PC-9 (cell line): ENCODE data around the gene COMMD1. TPM values are rescaled to one million over a fixed set of nuclear protein-coding genes. Genes with fewer than 3 reads are reported as not detected.

Source experiments
- BruUV-seq: library from RNA; stranded (reverse); fragments of 400-500 nt; replicated peaks from 2 replicates; lab custom pipeline; 2021; lab: Mats Ljungman, UMichigan
- CTCF ChIA-PET: fragments of 300-600 bp; sonication (Branson Sonifier 250); formaldehyde crosslinking; loops from one replicate; lab custom pipeline; 2022; ENCODE audit warnings: antibody characterized with exemption; lab: Charles Lee
- POLR2A ChIA-PET: fragments of 300-600 bp; sonication (Branson Sonifier 250); formaldehyde crosslinking; loops from one replicate; lab custom pipeline; 2022; ENCODE audit warnings: antibody characterized with exemption; ENCODE audit not compliant: unreplicated experiment; lab: Charles Lee
- DNase-seq, 2 experiments: peaks; one replicate each; pipeline versions ENCODE4 v3.0.0 to v3.0.0-alpha.2; 2015 to 2022; ENCODE audit warnings: mixed read lengths in 1 of 2
- H2AFZ ChIP-seq: fragments of 200-600 bp; sonication (generic); 2 replicates; pipeline ENCODE4 v1.8.1; 2017; ENCODE audit warnings: antibody characterized with exemption
- H3F3A ChIP-seq: fragments of 200-600 bp; sonication (generic); 2 replicates; pipeline ENCODE4 v1.8.1; 2017; ENCODE audit warnings: antibody characterized with exemption, mild to moderate bottlenecking, low read depth; ENCODE audit not compliant: insufficient read depth
- H3K27ac ChIP-seq: fragments of 200-600 bp; sonication (generic); 2 replicates; pipeline ENCODE4 v1.6.1; 2016; ENCODE audit warnings: mixed run types
- H3K27me3 ChIP-seq: fragments of 200-600 bp; sonication (generic); 2 replicates; pipeline ENCODE4 v1.6.1; 2016; ENCODE audit warnings: low read depth, mixed run types; ENCODE audit not compliant: insufficient read depth
- H3K36me3 ChIP-seq: fragments of 200-600 bp; sonication (generic); 2 replicates; pipeline ENCODE4 v1.6.1; 2016; ENCODE audit warnings: low read depth, mixed run types
- H3K4me1 ChIP-seq: fragments of 200-600 bp; sonication (generic); replicated peaks from 2 replicates; pipeline ENCODE4 v1.6.1; 2016; ENCODE audit warnings: mixed run types; ENCODE audit not compliant: insufficient read depth
- H3K4me2 ChIP-seq: fragments of 200-600 bp; sonication (generic); 2 replicates; pipeline ENCODE4 v1.6.1; 2017; ENCODE audit warnings: mixed run types
- H3K4me3 ChIP-seq: fragments of 200-600 bp; sonication (generic); 2 replicates; pipeline ENCODE4 v1.6.1; 2016; ENCODE audit warnings: mixed run types
- H3K79me2 ChIP-seq: fragments of 200-600 bp; sonication (generic); 2 replicates; pipeline ENCODE4 v1.6.1; 2017; ENCODE audit warnings: low read depth, mixed run types
- H3K9me2 ChIP-seq: fragments of 200-600 bp; sonication (generic); 2 replicates; pipeline ENCODE4 v1.8.1; 2017; ENCODE audit warnings: mild to moderate bottlenecking; ENCODE audit not compliant: insufficient read depth
- H3K9me3 ChIP-seq: fragments of 200-600 bp; sonication (generic); 2 replicates; pipeline ENCODE4 v1.8.1; 2016; ENCODE audit warnings: low read depth; ENCODE audit not compliant: insufficient read depth
- H4K20me1 ChIP-seq: fragments of 200-600 bp; sonication (generic); 2 replicates; pipeline ENCODE4 v1.8.1; 2017; ENCODE audit not compliant: insufficient read depth
- CTCF ChIP-seq: fragments of 200-600 bp; sonication (generic); conservative IDR thresholded peaks from 2 replicates; pipeline ENCODE4 v1.6.1; 2017; ENCODE audit warnings: mixed run types, antibody characterized with exemption, mild to moderate bottlenecking, moderate library complexity
- EZH2 ChIP-seq: fragments of 200-600 bp; sonication (generic); IDR thresholded peaks from 2 replicates; pipeline ENCODE4 v1.8.0; 2017; ENCODE audit warnings: antibody characterized with exemption, low read depth
- intact Hi-C: fragments of 100-400 bp; cut with micrococcal nuclease; formaldehyde crosslinking; loops from one replicate; pipeline ENCODE4 v1.10.0; 2022; ENCODE audit not compliant: unreplicated experiment
- total RNA-seq: library from RNA; stranded (reverse); gene quantifications from 2 replicates; pipeline ENCODE4 v1.2.3, GENCODE V29; 2021

Gene COMMD1
- total RNA-seq, 1 experiment from 2014 or later: 16.3 TPM

GRCh38 chr2:61966087-61966727 lies 60.7 kb downstream of the COMMD1 start:
- Histone ChIP-seq H3K4me1 (no peaks in the 10 kb centered on the region), H3K79me2 (no peaks in the 10 kb centered on the region), H3K36me3 (no peaks in the 10 kb centered on the region), H3K4me2 (no peak overlapping the region), H3K9me3 (no peaks in the 10 kb centered on the region), H3F3A (no peaks in the 10 kb centered on the region), H3K27ac (no peak overlapping the region), H3K4me3 (no peak overlapping the region), H4K20me1 (no peaks in the 10 kb centered on the region), H2AFZ (no peak overlapping the region), H3K27me3 (no peaks in the 10 kb centered on the region), H3K9me2 (peaks cover 3% of the 10 kb centered on the region; the same call in 1 of the 2 replicates)
- ChIA-PET CTCF (no interaction called here), POLR2A (no interaction called here)
- TF ChIP-seq CTCF (no peak), EZH2 (no peak)
- intact Hi-C loops: no loop called here
- no peak for DNase-seq
- no TSS peak for BruUV-seq

GRCh38 chr2:61967262-61967661 lies 61.8 kb downstream of the COMMD1 start:
- no TSS peak for BruUV-seq
- peaks cover 3% of the 10 kb centered on the region; the same call in 1 of the 2 replicates for H3K9me2 ChIP-seq
- no peak overlapping the region for H3K27ac ChIP-seq
- H3K4me2 ChIP-seq: no peak overlapping the region
- H4K20me1 ChIP-seq: no peaks in the 10 kb centered on the region
- no peak overlapping the region for H3K4me3 ChIP-seq
- no peak for DNase-seq
- no peaks in the 10 kb centered on the region for H3K4me1 ChIP-seq
- ChIA-PET POLR2A (no interaction called here), CTCF (no interaction called here)
- H3K36me3 ChIP-seq: no peaks in the 10 kb centered on the region
- H3F3A ChIP-seq: no peaks in the 10 kb centered on the region
- intact Hi-C loops: no loop called here
- no peaks in the 10 kb centered on the region for H3K9me3 ChIP-seq
- H3K79me2 ChIP-seq: no peaks in the 10 kb centered on the region
- TF ChIP-seq CTCF: no peak
- TF ChIP-seq EZH2: no peak
- no peak overlapping the region for H2AFZ ChIP-seq
- no peaks in the 10 kb centered on the region for H3K27me3 ChIP-seq

- H3K36me3 ChIP-seq: no peaks in the 10 kb centered on the region
- no peaks in the 10 kb centered on the region for H3K27me3 ChIP-seq
- H3K9me2 ChIP-seq: peaks cover 3% of the 10 kb centered on the region; the same call in 1 of the 2 replicates
- no peaks in the 10 kb centered on the region for H3K79me2 ChIP-seq
- H4K20me1 ChIP-seq: no peaks in the 10 kb centered on the region
- no peaks in the 10 kb centered on the region for H3F3A ChIP-seq
- DNase-seq: no peak
- no TSS peak for BruUV-seq
- POLR2A ChIA-PET: no interaction called here
- CTCF ChIA-PET: interaction anchor here (1.0 kb wide), 1 partner anchor 12 kb away, joined by 3 read pairs; no protein-coding TSS in a partner anchor
- no peak overlapping the region for H2AFZ ChIP-seq
- intact Hi-C loops: no loop called here
- TF ChIP-seq CTCF (no peak), EZH2 (no peak)
- H3K4me3 ChIP-seq: no peak overlapping the region
- H3K4me1 ChIP-seq: no peaks in the 10 kb centered on the region
- no peak overlapping the region for H3K27ac ChIP-seq
- H3K4me2 ChIP-seq: no peak overlapping the region
- no peaks in the 10 kb centered on the region for H3K9me3 ChIP-seq
Measured at GRCh38 chr2:61969376-61969775, 63.9 kb downstream of the COMMD1 start.
